IPS-18a (cell line): Measurements from ENCODE around the gene KCNE4.

Experiments
- H3K27ac ChIP-seq: one replicate; pipeline ENCODE4 v1.5.1; 2013; ENCODE audit warnings: low read length
- H3K27me3 ChIP-seq: one replicate; pipeline ENCODE4 v1.6.1; 2013; ENCODE audit warnings: mild to moderate bottlenecking, low read length; ENCODE audit not compliant: control insufficient read depth, insufficient read depth
- H3K36me3 ChIP-seq: one replicate; pipeline ENCODE4 v1.6.1; 2013; ENCODE audit warnings: low read depth, low read length; ENCODE audit not compliant: control insufficient read depth
- H3K4me1 ChIP-seq: one replicate; pipeline ENCODE4 v1.6.1; 2013; ENCODE audit warnings: low read depth, low read length; ENCODE audit not compliant: control insufficient read depth
- H3K4me3 ChIP-seq: one replicate; pipeline ENCODE4 v1.5.1; 2013; ENCODE audit warnings: low read length
- H3K9ac ChIP-seq: one replicate; pipeline ENCODE4 v1.6.1; 2013; ENCODE audit warnings: mild to moderate bottlenecking, low read length, moderate library complexity
- H3K9me3 ChIP-seq: one replicate; pipeline ENCODE4 v1.6.1; 2013; ENCODE audit warnings: low read depth, low read length; ENCODE audit not compliant: control insufficient read depth

The KCNE4 gene

GRCh38 chr2:223065107-223065506 lies 13.1 kb downstream of the KCNE4 start:
- no peak overlapping the region for H3K4me3 ChIP-seq
- no peaks in the 10 kb centered on the region for H3K27me3 ChIP-seq
- peaks cover 5% of the 10 kb centered on the region for H3K4me1 ChIP-seq
- H3K9ac ChIP-seq = no peak overlapping the region
- H3K27ac ChIP-seq = no peak overlapping the region
- H3K36me3 ChIP-seq = no peaks in the 10 kb centered on the region
- no peaks in the 10 kb centered on the region for H3K9me3 ChIP-seq

- no peak overlapping the region for H3K27ac ChIP-seq
- no peaks in the 10 kb centered on the region for H3K27me3 ChIP-seq
- no peaks in the 10 kb centered on the region for H3K36me3 ChIP-seq
- no peak overlapping the region for H3K9ac ChIP-seq
- peaks cover 5% of the 10 kb centered on the region for H3K4me1 ChIP-seq
- no peak overlapping the region for H3K4me3 ChIP-seq
- H3K9me3 ChIP-seq = no peaks in the 10 kb centered on the region
Observed at GRCh38 chr2:223066721-223067120, 14.7 kb downstream of the KCNE4 start.

DNA sequence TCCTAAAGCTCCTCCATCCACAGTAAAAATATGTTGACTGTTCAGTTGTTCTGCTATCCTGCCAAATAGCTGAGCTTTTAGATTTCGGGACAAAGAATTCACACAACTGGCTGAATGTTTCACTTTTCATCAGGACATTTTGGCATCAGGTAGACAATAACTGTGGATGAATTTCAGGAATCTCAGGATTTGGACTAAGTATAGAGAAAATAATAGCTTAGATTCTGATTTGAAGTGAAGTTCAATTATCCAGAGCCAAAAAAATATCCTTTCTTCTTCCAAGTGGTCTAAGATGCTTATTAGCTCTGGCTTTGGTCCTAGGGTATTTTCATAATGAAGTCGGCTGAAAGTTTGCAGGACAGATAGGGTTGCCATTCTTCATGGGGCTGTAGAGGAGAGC lies 16.1 kb downstream of the KCNE4 start:
- Histone ChIP-seq H3K4me1 (peaks cover 5% of the 10 kb centered on the region), H3K27me3 (no peaks in the 10 kb centered on the region), H3K4me3 (no peak overlapping the region), H3K27ac (no peak overlapping the region), H3K9me3 (no peaks in the 10 kb centered on the region), H3K36me3 (no peaks in the 10 kb centered on the region), H3K9ac (no peak overlapping the region)

DNA sequence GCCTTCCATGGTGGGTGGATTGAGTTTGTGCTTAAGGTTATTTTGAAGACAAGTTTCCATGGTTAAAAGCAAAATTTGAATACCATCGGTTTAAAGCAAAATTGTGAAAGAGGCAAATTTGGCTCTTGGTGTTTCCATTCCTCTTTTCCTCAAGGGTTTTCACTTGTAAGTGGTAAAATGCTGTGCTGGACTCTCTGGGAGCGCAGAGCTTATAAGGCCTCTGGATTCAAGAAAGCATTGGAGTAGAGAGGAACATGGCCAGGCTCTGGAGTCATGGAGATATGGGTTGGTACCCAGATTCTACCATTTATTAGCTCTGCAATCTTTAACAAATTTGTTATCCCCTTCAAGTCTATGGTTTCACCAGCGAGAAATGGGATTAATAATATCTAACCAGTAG lies 17.5 kb downstream of the KCNE4 start:
- Histone ChIP-seq H3K9me3 (no peaks in the 10 kb centered on the region), H3K9ac (no peak overlapping the region), H3K36me3 (no peaks in the 10 kb centered on the region), H3K4me1 (no peaks in the 10 kb centered on the region), H3K27me3 (no peaks in the 10 kb centered on the region), H3K27ac (no peak overlapping the region), H3K4me3 (no peak overlapping the region)

- Histone ChIP-seq H3K4me3 (no peak overlapping the region), H3K9me3 (no peaks in the 10 kb centered on the region), H3K36me3 (no peaks in the 10 kb centered on the region), H3K27me3 (no peaks in the 10 kb centered on the region), H3K27ac (no peak overlapping the region), H3K4me1 (no peaks in the 10 kb centered on the region), H3K9ac (no peak overlapping the region)
Observed at GRCh38 chr2:223069988-223070387, 18.0 kb downstream of the KCNE4 start.

DNA sequence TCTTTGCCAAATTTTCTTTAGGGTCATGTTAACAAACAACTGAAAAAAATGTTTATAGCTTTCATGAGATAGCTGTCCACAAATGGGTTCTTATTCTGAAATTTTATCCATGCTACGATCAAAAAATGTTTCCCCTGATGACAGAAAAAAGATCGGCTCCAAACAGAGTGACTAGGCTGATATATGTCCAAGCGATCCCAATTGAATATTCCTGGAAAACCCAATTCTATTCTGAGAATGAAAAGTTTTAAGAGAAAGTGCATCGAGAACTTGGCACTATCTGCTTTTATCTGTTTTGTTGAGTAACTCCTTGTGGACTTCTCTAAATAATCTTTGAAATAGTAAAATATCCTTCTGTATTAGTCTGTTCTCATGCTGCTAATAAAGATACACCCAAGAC lies 19.1 kb downstream of the KCNE4 start:
- Histone ChIP-seq H3K36me3 (no peaks in the 10 kb centered on the region), H3K4me3 (no peak overlapping the region), H3K27ac (no peak overlapping the region), H3K4me1 (no peaks in the 10 kb centered on the region), H3K27me3 (no peaks in the 10 kb centered on the region), H3K9ac (no peak overlapping the region), H3K9me3 (no peaks in the 10 kb centered on the region)

GRCh38 chr2:223072826-223073225 lies 20.8 kb downstream of the KCNE4 start:
- H3K4me1 ChIP-seq = no peaks in the 10 kb centered on the region
- H3K4me3 ChIP-seq = no peak overlapping the region
- H3K9ac ChIP-seq = no peak overlapping the region
- H3K36me3 ChIP-seq = no peaks in the 10 kb centered on the region
- no peak overlapping the region for H3K27ac ChIP-seq
- H3K27me3 ChIP-seq = no peaks in the 10 kb centered on the region
- no peaks in the 10 kb centered on the region for H3K9me3 ChIP-seq

GRCh38 chr2:223075301-223076270 lies 23.6 kb downstream of the KCNE4 start:
- Histone ChIP-seq H3K36me3 (no peaks in the 10 kb centered on the region), H3K27ac (no peak overlapping the region), H3K9ac (no peak overlapping the region), H3K9me3 (no peaks in the 10 kb centered on the region), H3K4me1 (no peaks in the 10 kb centered on the region), H3K4me3 (no peak overlapping the region), H3K27me3 (no peaks in the 10 kb centered on the region)

GRCh38 chr2:223076573-223076972 lies 24.6 kb downstream of the KCNE4 start:
- no peak overlapping the region for H3K9ac ChIP-seq
- no peaks in the 10 kb centered on the region for H3K36me3 ChIP-seq
- no peak overlapping the region for H3K4me3 ChIP-seq
- no peaks in the 10 kb centered on the region for H3K27me3 ChIP-seq
- H3K4me1 ChIP-seq = no peaks in the 10 kb centered on the region
- no peak overlapping the region for H3K27ac ChIP-seq
- H3K9me3 ChIP-seq = no peaks in the 10 kb centered on the region

DNA sequence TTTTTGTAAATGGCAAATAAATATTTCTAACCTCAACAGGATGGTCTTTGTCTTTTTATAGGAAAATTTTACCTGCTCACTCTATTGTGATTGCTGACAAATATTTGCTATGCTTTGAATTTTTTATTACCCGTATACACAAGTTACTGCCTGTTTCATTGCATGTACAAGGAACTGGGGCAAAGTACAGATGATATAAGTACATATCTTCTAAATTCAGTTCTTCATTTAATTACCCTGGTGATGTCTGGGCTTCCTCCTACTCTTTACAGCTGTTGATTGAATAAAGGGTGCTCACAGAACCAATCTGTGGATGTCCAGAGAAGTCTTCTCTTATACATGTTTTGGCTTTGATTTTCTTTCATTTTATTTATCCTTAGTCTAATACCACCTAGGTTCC lies 26.5 kb downstream of the KCNE4 start:
- H3K9ac ChIP-seq = no peak overlapping the region
- no peaks in the 10 kb centered on the region for H3K4me1 ChIP-seq
- no peak overlapping the region for H3K4me3 ChIP-seq
- H3K9me3 ChIP-seq = no peaks in the 10 kb centered on the region
- H3K27me3 ChIP-seq = no peaks in the 10 kb centered on the region
- H3K36me3 ChIP-seq = no peaks in the 10 kb centered on the region
- H3K27ac ChIP-seq = no peak overlapping the region

DNA sequence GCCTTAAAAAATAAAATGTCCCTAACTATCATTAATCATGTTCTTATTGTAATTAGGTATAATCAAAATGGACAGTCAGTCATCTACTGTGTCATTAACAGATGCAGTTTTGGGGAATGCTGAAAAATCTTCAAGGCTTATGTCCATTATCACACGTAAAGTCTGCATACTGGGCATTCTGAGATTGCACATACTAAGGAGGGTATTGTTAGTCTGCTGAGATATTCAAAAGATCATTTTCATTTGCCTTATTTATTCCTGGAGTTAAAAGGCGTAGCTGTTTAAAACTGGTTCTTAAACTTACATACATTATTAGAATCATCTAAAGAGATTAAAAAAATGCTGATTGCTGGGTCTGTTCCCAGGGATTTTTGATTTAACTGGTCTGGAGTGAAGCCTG lies 27.4 kb downstream of the KCNE4 start:
- Histone ChIP-seq H3K27me3 (no peaks in the 10 kb centered on the region), H3K4me1 (no peaks in the 10 kb centered on the region), H3K9ac (no peak overlapping the region), H3K9me3 (no peaks in the 10 kb centered on the region), H3K27ac (no peak overlapping the region), H3K4me3 (no peak overlapping the region), H3K36me3 (no peaks in the 10 kb centered on the region)

DNA sequence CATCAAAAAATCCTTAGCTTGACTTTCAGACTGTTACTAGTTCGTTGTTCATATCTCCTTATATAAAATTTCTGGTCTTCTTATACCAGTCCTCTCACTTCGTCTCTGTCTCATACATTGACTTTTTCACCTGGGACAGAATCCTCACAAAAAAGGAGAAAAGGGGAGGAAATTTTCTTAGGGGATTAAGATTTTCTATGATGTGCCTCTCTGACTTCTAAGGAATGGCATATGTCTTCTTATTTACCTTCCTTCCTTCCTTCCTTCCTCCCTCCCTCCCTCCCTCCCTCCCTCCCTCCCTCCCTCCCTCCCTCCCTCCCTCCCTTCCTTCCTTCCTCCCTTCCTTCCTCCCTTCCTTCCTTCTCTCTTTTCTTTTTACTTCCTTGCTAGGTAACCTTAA lies 27.9 kb downstream of the KCNE4 start:
- Histone ChIP-seq H3K9me3 (no peaks in the 10 kb centered on the region), H3K4me3 (no peak overlapping the region), H3K9ac (no peak overlapping the region), H3K27me3 (no peaks in the 10 kb centered on the region), H3K4me1 (no peaks in the 10 kb centered on the region), H3K36me3 (no peaks in the 10 kb centered on the region), H3K27ac (no peak overlapping the region)
